SJSA1 (cell line): ENCODE data around the gene CDC45. TPM values are rescaled to one million over a fixed set of nuclear protein-coding genes. Genes with fewer than 3 reads are reported as not detected.
"Not testable (repeated sequence)": the region's sequence is repeated elsewhere in the genome, so short reads cannot be mapped to it uniquely, and the experiment has no call there.

Experiments
- DNase-seq, 2 experiments: peaks; one replicate each; pipeline ENCODE4 v3.0.0-alpha.2; 2015 to 2020; ENCODE audit warnings: low spot score in 2 of 2, low read depth in 1 of 2
- H3K27ac ChIP-seq: fragments of 250-450 bp; sonication (Bioruptor Pico); 2 replicates; pipeline ENCODE4 v1.5.1; 2020; ENCODE audit warnings: mild to moderate bottlenecking, moderate library complexity
- H3K27me3 ChIP-seq: fragments of 250-450 bp; sonication (Bioruptor Pico); replicated peaks from 2 replicates; pipeline ENCODE4 v1.5.1; 2020; ENCODE audit warnings: mild to moderate bottlenecking, moderate library complexity
- H3K36me3 ChIP-seq: fragments of 250-450 bp; sonication (Bioruptor Pico); 2 replicates; pipeline ENCODE4 v1.5.1; 2020; ENCODE audit warnings: mild to moderate bottlenecking
- H3K4me1 ChIP-seq: fragments of 250-450 bp; sonication (Bioruptor Pico); replicated peaks from 2 replicates; pipeline ENCODE4 v1.6.1; 2021; ENCODE audit warnings: mild to moderate bottlenecking
- H3K4me3 ChIP-seq: fragments of 250-450 bp; sonication (Bioruptor Pico); 2 replicates; pipeline ENCODE4 v1.5.1; 2020; ENCODE audit warnings: mild to moderate bottlenecking
- H3K9me3 ChIP-seq: fragments of 250-450 bp; sonication (Bioruptor Pico); replicated peaks from 2 replicates; pipeline ENCODE4 v1.5.1; 2020; ENCODE audit warnings: mild to moderate bottlenecking
- total RNA-seq: library from RNA; depleted of rRNA; stranded (reverse); fragments of >200 nt; shearing (Covaris generic); gene quantifications from 2 replicates; pipeline ENCODE4 v1.2.3, GENCODE V29; 2014

The CDC45 gene
- total RNA-seq, 1 experiment from 2014 or later: 72.5 TPM

DNA sequence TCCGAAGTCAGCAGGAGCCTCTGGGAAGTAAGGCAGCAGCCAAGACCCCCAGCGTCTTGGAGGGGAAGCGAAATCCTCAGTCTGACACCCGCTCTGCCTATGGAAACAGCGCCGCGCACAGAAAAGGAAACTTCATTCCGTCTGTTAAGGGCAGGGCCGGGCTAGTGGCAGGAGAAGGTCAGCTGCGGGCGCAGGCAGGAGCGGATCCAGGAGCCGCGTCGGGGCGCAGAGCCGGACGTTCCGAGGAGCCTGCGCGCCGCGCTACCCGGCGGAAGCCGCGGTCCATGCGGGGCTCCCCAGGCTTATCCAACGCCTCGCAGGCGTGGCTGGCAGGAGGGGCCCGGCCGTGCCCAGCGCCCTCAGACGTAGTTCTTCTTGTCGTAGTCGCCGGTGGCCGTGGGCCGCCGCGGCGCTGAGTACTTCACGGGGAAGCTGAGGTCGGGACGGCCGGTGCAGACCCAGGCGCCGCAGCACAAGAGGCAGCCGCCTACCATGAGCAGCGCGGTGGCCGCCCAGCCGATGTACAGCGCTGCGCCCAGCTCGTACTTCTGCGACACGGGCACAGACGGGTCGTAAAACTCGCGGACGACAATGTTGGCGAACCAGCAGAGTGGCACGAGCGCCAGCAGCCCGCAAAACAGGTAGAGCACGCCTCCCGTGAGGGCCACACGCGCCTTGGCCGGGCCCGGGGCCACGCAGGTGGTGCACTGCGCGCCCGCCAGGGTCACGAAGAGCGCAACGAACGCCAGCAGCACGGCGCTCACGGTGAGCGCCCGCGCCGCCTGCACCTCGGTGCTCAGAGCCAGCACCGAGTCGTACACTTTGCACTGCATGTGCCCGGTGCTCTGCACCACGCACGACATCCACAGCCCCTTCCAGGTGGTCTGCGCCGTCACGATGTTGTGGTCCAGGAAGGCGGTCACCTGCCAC lies 43.8 kb downstream of the CDC45 start:
- Histone ChIP-seq H3K27ac (no peak overlapping the region), H3K4me3 (no peak overlapping the region), H3K4me1 (peaks cover 24% of the 10 kb centered on the region), H3K36me3 (peaks cover 8% of the 10 kb centered on the region), H3K9me3 (no peaks in the 10 kb centered on the region), H3K27me3 (peaks cover 40% of the 10 kb centered on the region)
- DNase-seq: peak; percentile 26 to 41

DNA sequence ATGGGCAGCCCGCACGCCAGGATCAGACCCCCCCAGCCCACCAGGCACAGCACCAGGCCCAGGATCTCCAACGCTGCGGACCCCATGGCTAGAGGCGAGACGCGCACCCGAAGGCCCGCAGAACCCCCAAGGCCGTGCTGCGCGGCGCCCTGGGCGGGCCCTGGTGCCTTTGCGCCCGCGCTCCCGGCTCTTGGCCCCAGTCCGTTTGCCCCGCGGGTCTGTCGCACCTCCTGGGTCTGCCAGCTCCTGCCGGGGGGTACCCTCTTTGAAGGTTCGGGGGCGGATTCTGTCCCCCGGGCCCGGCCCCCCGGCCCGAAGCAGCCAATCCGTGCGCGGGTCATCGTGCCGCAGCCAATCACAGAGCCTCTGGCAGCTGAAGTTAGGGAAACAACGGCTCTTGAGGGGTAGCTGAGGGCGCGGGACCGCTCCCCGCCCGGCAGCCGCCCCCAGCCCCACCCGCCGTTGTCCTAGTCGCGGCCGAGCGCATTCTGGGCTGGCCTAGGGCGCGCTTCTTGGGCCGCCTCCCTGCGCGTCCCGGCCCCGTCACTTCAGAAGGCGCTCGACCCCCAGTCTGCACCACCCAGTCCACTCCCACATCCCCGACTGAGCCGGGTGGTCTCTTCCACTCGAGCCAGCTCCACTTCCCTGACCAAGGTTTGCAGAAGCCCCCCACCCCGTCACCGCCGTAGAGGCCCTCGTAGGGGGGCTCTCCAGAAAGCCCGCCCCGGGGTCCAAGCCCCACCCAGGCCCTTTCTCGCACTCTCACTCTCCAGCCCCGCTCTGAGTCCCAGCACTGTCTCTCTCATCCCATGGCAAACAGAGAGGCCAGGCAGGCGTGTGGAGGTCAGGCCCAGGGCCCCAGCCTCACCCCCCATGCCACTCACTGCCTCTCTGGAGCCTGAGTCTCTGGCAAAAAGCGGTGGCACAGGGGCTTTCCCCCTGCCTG lies 44.7 kb downstream of the CDC45 start, which contains the start of gene CLDN5:
Gene CLDN5, minus strand, starts transcription at position 241 of the 946 bp plus-strand sequence. Its CDS starts 155 bp downstream, at position 86.
- peak in 1 of 2 experiments; percentile 43 for DNase-seq
- H3K4me3 ChIP-seq: 0 out of 2 replicates have a peak within 1 kb of the TSS, but pooled peaks have one; percentile 10
- no peak within 1 kb of the TSS for H3K27ac ChIP-seq
- H3K9me3 ChIP-seq: no peaks in the 10 kb centered on the region
- peaks cover 3% of the 10 kb centered on the region; the same call in 1 of the 2 replicates for H3K36me3 ChIP-seq
- peaks cover 40% of the 10 kb centered on the region for H3K27me3 ChIP-seq
- H3K4me1 ChIP-seq: peaks cover 24% of the 10 kb centered on the region

GRCh38 chr22:19525116-19525660 lies 45.5 kb downstream of the CDC45 start:
- peak in 1 of 2 experiments; percentile 40 for DNase-seq
- Histone ChIP-seq H3K4me1 (peaks cover 24% of the 10 kb centered on the region), H3K9me3 (no peaks in the 10 kb centered on the region), H3K36me3 (peaks cover 3% of the 10 kb centered on the region; the same call in 1 of the 2 replicates), H3K27ac (no peak overlapping the region), H3K27me3 (peaks cover 40% of the 10 kb centered on the region), H3K4me3 (no peak overlapping the region)

DNA sequence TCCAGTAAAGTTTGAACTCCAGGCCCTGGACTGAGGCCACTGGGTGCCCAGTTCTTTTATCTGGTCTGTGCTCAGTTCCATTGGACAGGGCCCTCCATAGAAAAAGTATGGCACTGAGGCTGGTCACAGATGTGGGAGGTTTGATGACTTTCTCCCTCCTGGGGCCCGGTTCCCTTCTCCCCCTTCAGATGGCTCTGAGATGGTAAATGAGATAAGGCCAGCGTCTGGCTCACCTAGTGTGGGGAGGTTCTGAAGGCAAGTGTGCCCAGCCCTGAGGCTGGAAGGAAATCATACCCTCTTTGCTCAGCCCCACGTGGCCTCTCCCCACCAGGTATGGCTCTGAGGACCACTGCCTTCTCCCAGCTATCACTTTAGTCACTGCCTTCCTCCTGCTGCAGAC lies 45.9 kb downstream of the CDC45 start:
- Histone ChIP-seq H3K4me3 (no peak overlapping the region), H3K4me1 (peaks cover 24% of the 10 kb centered on the region), H3K27ac (no peak overlapping the region), H3K9me3 (no peaks in the 10 kb centered on the region), H3K36me3 (peaks cover 3% of the 10 kb centered on the region; the same call in 1 of the 2 replicates), H3K27me3 (peaks cover 40% of the 10 kb centered on the region)
- DNase-seq: peak in 1 of 2 experiments; percentile 30

DNA sequence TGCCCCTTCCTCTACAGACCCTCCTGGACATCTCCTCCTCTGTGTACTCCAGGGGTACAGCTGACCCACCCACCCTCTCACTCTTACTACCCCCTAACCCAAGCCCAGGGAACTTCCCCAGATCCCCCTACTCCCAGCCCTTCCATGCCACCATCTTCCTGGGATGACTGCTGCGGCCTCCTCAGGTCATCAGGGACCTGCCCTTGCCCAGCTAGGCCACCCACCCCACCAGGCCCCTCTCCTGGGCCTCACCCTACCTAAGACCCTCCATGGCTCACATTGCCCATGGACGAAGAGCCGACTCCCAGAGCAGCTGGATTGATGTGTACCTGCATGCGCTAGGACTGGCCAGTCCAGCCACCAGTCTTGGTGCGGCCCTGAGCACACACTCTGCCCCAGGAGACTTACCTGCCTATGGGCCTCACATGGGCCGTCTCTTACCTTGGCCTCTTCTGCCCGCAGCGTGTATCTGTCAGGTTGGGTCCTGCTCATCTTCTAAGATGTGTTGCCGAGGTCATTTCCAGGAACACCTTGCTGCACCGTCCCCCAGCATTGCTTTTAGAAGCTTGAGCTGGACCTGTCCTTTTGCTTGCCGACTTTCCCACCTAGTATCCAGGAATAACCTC lies 46.5 kb downstream of the CDC45 start:
- no peak for DNase-seq
- peaks cover 24% of the 10 kb centered on the region for H3K4me1 ChIP-seq

GRCh38 chr22:19526702-19527111 lies 47.0 kb downstream of the CDC45 start:
- no peaks in the 10 kb centered on the region for H3K36me3 ChIP-seq
- H3K9me3 ChIP-seq: no peaks in the 10 kb centered on the region
- DNase-seq: peak in 1 of 2 experiments; percentile 33
- H3K27me3 ChIP-seq: peaks cover 40% of the 10 kb centered on the region
- H3K27ac ChIP-seq: no peak overlapping the region
- no peak overlapping the region for H3K4me3 ChIP-seq
- peaks cover 24% of the 10 kb centered on the region for H3K4me1 ChIP-seq

More for the DNA sequence above, 46.5 kb downstream of the CDC45 start:
- Histone ChIP-seq H3K9me3 (no peaks in the 10 kb centered on the region), H3K27me3 (peaks cover 40% of the 10 kb centered on the region), H3K27ac (no peak overlapping the region), H3K4me3 (no peak overlapping the region), H3K36me3 (peaks cover 3% of the 10 kb centered on the region; the same call in 1 of the 2 replicates)

GRCh38 chr22:19527321-19527721 lies 47.6 kb downstream of the CDC45 start:
- H3K27ac ChIP-seq: no peak overlapping the region
- no peaks in the 10 kb centered on the region for H3K9me3 ChIP-seq
- DNase-seq: no peak
- H3K4me1 ChIP-seq: peaks cover 24% of the 10 kb centered on the region
- no peaks in the 10 kb centered on the region for H3K36me3 ChIP-seq
- H3K27me3 ChIP-seq: peaks cover 36% of the 10 kb centered on the region
- H3K4me3 ChIP-seq: no peak overlapping the region

DNA sequence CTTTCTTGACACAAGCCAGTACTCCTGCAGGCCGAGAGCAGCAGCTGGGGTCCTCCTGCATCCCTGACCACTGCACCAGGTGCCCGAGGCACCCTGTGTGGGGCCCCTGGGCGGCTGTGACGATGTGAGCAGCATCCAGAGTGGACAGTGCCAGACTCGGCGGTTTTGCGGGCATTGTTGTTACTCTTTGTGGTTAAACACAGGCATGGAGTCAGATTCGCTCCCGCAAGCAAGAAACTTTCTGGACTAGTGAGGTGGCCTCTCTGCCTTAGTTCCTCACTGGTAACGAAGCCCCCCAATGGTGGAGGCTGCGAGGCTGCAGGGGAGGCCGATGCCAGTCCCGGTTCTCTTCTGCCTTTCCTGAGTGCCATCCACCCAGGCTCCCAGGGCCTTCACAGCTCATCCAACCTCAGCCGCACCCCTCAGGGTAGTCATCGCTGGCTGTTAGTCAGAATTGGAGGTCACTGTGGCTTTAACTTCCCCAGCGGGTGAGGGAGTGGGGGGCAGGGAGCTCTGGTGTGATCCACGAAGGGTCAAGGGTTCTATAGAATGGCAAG lies 48.2 kb downstream of the CDC45 start:
- no peaks in the 10 kb centered on the region for H3K36me3 ChIP-seq
- H3K9me3 ChIP-seq: no peaks in the 10 kb centered on the region
- DNase-seq: no peak
- H3K27ac ChIP-seq: no peak overlapping the region
- H3K27me3 ChIP-seq: peaks cover 31% of the 10 kb centered on the region
- H3K4me3 ChIP-seq: no peak overlapping the region
- peaks cover 24% of the 10 kb centered on the region for H3K4me1 ChIP-seq

GRCh38 chr22:19529811-19530210 lies 50.1 kb downstream of the CDC45 start:
- Histone ChIP-seq H3K4me3 (no peak overlapping the region), H3K27me3 (peaks cover 12% of the 10 kb centered on the region), H3K27ac (no peak overlapping the region), H3K4me1 (peaks cover 6% of the 10 kb centered on the region; the same call in 1 of the 2 replicates), H3K36me3 (no peaks in the 10 kb centered on the region), H3K9me3 (no peaks in the 10 kb centered on the region)
- DNase-seq: no peak

DNA sequence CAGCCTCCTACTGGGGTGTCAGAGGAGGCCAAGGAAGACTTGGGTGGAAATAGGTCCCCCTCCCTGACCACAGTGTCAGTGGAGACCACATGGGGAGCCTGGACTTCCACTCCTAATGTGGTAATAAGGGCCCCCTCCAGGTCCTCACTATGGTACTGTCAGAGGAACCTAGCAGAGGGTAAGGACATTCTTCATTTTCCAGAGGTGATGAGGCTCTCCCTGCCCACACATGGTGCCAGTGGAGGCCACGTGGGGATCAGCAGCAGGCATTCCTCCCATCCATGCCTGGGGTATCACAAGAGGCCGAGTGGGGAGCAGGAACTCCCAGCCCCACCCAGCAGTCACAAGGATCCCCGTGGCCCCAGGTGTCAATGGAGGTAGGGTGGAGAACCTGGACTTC lies 51.0 kb downstream of the CDC45 start:
- no peaks in the 10 kb centered on the region for H3K36me3 ChIP-seq
- H3K27me3 ChIP-seq: peaks cover 11% of the 10 kb centered on the region
- peaks cover 6% of the 10 kb centered on the region; the same call in 1 of the 2 replicates for H3K4me1 ChIP-seq
- DNase-seq: no peak
- H3K4me3 ChIP-seq: no peak overlapping the region
- H3K27ac ChIP-seq: no peak overlapping the region
- no peaks in the 10 kb centered on the region for H3K9me3 ChIP-seq

DNA sequence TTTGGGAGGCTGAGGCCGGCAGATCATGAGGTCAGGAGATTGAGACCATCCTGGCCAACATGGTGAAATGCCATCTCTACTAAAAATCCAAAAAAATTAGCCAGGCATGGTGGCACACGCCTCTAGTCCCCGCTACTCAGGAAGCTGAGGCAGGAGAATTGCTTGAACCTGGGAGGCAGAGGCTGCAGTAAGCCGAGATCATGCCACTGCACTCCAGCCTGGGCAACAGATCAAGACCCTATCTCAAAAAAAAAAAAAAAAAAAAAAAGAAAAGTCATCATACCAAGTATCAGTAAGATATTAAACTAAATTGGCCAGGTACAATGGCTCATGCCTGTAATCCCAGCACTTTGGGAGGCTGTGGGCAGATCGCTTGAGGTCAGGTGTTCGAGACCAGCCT lies 51.6 kb downstream of the CDC45 start:
- not testable (repeated sequence) for DNase-seq, H3K27ac ChIP-seq, H3K4me1 ChIP-seq, H3K27me3 ChIP-seq, H3K36me3 ChIP-seq, H3K4me3 ChIP-seq, H3K9me3 ChIP-seq

DNA sequence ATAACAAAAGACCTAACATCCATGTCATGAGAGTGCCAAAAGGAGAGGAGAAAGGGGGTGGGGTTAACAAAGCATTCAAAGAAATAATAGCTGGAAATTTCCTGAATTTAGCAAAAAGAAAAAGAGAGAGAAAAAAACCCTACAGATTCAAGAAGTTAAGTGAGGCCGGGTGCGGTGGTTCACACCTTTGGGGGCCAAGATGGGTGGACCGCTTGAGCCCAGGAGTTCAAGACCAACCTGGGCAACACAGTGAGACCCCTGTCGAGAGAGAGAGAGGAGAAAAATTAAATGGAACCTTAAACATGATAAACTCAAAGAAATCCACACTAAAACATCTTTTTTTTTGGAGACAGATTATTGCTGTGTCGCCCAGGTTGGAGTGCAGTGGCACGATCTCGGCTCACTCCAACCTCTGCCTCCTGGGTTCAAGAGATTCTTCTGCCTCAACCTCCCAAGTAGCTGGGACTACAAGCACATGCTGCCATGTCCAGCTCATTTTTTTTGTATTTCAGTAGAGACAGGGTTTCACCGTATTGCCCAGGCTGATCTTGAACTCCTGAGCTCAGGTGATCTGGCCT lies 53.4 kb downstream of the CDC45 start:
- no peak for DNase-seq
- Histone ChIP-seq H3K27ac (no peak overlapping the region), H3K4me3 (no peak overlapping the region), H3K27me3 (peaks cover 5% of the 10 kb centered on the region; the same call in 1 of the 2 replicates), H3K9me3 (no peaks in the 10 kb centered on the region), H3K36me3 (no peaks in the 10 kb centered on the region), H3K4me1 (peaks cover 2% of the 10 kb centered on the region; the same call in 1 of the 2 replicates)
